BJ (cell line): ENCODE measurements around the gene ATF2. TPM values are rescaled to one million over a fixed set of nuclear protein-coding genes. Genes with fewer than 3 reads are reported as not detected.

ENCODE experiments used
- CTCF ChIA-PET: fragments of 350-600 bp; formaldehyde crosslinking; extraction: SDS; loops from one replicate; lab custom pipeline; 2021; ENCODE audit warnings: antibody characterized with exemption, inconsistent platforms; lab: Yijun Ruan, JAX
- POLR2A ChIA-PET: fragments of 300-600 bp; sonication (Branson Sonifier 250); formaldehyde crosslinking; extraction: SDS; loops from one replicate; lab custom pipeline; 2021; ENCODE audit warnings: antibody characterized with exemption; lab: Charles Lee
- DNase-seq: peaks from one replicate; pipeline ENCODE4 v3.0.0-alpha.2; 2011; ENCODE audit warnings: low read depth
- H3K27me3 ChIP-seq: 2 replicates; pipeline ENCODE4 v1.6.0; 2011; ENCODE audit warnings: low read length; ENCODE audit not compliant: control insufficient read depth, insufficient read depth
- H3K36me3 ChIP-seq: 2 replicates; pipeline ENCODE4 v1.5.1; 2011; ENCODE audit warnings: low read length; ENCODE audit not compliant: control insufficient read depth, insufficient read depth
- H3K4me3 ChIP-seq: 2 replicates; pipeline ENCODE4 v1.5.1; 2011; ENCODE audit warnings: low read depth, mild to moderate bottlenecking, control low read depth, low read length
- CTCF ChIP-seq: IDR thresholded peaks from 2 replicates; pipeline ENCODE4 v1.5.1; 2011; ENCODE audit warnings: low read depth, mild to moderate bottlenecking, control low read depth, inconsistent platforms, low read length, moderate library complexity; ENCODE audit not compliant: insufficient read depth
- polyA plus RNA-seq: library from polyadenylated mRNA; depleted of rRNA; stranded (reverse); fragments of >200 nt; gene quantifications from 2 replicates; pipeline ENCODE4 v1.2.3, GENCODE V29; 2011

The ATF2 gene
- polyA plus RNA-seq, 1 experiment, result 60.6 TPM

DNA sequence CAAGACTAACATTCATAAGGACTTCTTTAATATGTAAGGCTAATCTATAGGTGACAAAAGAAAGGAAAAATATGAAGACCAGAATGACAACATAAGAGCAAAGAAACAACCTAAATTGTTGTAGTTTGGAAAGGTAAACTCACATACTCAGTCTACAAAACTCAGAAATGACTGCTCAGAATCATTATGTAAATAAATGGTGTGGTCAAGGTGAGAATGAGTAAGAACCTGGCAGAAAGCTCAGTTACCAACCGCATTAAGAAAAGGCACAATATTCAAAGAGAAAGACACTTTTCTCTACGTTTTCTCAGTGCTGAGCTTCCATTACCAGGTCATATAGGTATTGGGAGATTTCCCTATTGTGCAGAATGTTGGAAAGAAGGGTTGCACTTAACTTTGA, 15.8 kb downstream of the ATF2 start:
- CTCF ChIA-PET, result interaction anchor here (1.3 kb wide), 1 partner anchor 14 kb away, joined by 3 read pairs; no protein-coding TSS in a partner anchor
- no peak for DNase-seq

GRCh38 chr2:175151791-175152190, 16.2 kb downstream of the ATF2 start:
- ChIA-PET POLR2A (no interaction called here), CTCF (interaction anchor here (1.3 kb wide), 1 partner anchor 14 kb away, joined by 3 read pairs; no protein-coding TSS in a partner anchor)
- Histone ChIP-seq H3K4me3 (no peak overlapping the region), H3K36me3 (no peaks in the 10 kb centered on the region), H3K27me3 (no peaks in the 10 kb centered on the region)
- TF ChIP-seq CTCF, result no peak
- DNase-seq, result no peak

More for the DNA sequence above, 15.8 kb downstream of the ATF2 start:
- H3K27me3 ChIP-seq, result no peaks in the 10 kb centered on the region
- TF ChIP-seq CTCF, result no peak
- no peaks in the 10 kb centered on the region for H3K36me3 ChIP-seq
- no peak overlapping the region for H3K4me3 ChIP-seq
- POLR2A ChIA-PET, result no interaction called here

DNA sequence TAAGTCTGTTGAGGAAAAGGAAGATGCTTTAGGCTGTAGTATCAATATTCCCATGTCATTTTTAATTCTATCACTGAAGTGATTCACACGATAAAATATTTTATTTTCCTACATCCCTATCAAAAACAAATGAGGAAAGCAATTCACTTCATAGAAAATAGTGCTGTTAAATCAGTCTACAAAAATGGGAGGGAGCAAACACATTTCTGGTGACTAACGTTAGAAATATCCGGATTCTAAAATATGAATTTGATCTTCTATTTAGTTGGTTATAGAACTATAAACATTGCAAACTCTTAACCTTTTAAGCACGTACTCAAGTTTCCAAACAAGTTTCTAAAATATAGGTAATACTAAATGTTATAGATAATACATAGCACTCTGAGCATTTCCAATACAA, 20.8 kb downstream of the ATF2 start:
- H3K27me3 ChIP-seq, result no peaks in the 10 kb centered on the region
- no peak for TF ChIP-seq CTCF
- peaks cover 2% of the 10 kb centered on the region; the same call in 1 of the 2 replicates for H3K36me3 ChIP-seq
- no peak for DNase-seq
- POLR2A ChIA-PET, result no interaction called here
- CTCF ChIA-PET, result no interaction called here
- no peak overlapping the region for H3K4me3 ChIP-seq

GRCh38 chr2:175143678-175144077, 24.3 kb downstream of the ATF2 start:
- no peak overlapping the region for H3K4me3 ChIP-seq
- H3K36me3 ChIP-seq, result peaks cover 2% of the 10 kb centered on the region; the same call in 1 of the 2 replicates
- POLR2A ChIA-PET, result no interaction called here
- H3K27me3 ChIP-seq, result no peaks in the 10 kb centered on the region
- CTCF ChIA-PET, result no interaction called here
- no peak for DNase-seq
- no peak for TF ChIP-seq CTCF

- Histone ChIP-seq H3K36me3 (peaks cover 2% of the 10 kb centered on the region; the same call in 1 of the 2 replicates), H3K27me3 (no peaks in the 10 kb centered on the region), H3K4me3 (no peak overlapping the region)
- POLR2A ChIA-PET, result no interaction called here
- CTCF ChIA-PET, result no interaction called here
- no peak for TF ChIP-seq CTCF
- no peak for DNase-seq
Measured at GRCh38 chr2:175143191-175143590, 24.8 kb downstream of the ATF2 start.
